Gastroesophageal sphincter (tissue), 3 donors: ENCODE data around the gene SOAT1.

Experiments used
- POLR2A ChIP-seq, 2 donors: fragments of 450-650 bp; IDR thresholded peaks; one replicate each; pipeline ENCODE4 v1.6.1; 2017; ENCODE audit warnings: antibody characterized with exemption in 2 of 2, mild to moderate bottlenecking in 2 of 2, moderate library complexity in 1 of 2
- POLR2AphosphoS5 ChIP-seq: sonication (generic); formaldehyde crosslinking; IDR thresholded peaks from one replicate; pipeline ENCODE4 v1.6.1; 2017; ENCODE audit warnings: antibody characterized with exemption
- TF ChIP-seq, protein P1 (sequence below), 4 experiments: fragments of 200-600 bp in 2 of 4; fragments of 450-650 bp in 2 of 4; sonication (generic) in 1 of 4; IDR thresholded peaks; one replicate each; pipeline ENCODE4 v1.5.1; 2017 to 2019; ENCODE audit warnings: antibody characterized with exemption in 4 of 4, mild to moderate bottlenecking in 2 of 4, moderate library complexity in 2 of 4

DNA sequence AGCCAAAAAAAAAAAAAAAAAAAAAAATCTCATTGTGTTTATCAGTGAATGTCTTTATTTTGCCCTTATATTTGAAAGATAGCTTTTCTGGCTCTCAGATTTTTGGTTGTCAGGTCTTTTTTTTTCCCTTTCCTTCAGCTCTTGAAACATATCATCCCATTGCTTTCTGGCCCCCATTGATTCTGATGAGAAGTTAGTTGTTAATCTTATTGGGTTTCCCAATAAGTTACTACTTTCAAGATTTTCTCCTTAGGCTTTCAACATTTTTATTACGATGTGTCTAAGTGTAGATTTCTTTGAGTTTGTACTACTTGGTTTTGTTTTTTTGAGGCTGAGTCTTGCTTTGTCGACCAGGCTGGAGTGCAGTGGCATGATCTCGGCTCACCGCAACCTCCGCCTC is 14.7 kb upstream of the SOAT1 start:
- TF ChIP-seq, protein P1, sequence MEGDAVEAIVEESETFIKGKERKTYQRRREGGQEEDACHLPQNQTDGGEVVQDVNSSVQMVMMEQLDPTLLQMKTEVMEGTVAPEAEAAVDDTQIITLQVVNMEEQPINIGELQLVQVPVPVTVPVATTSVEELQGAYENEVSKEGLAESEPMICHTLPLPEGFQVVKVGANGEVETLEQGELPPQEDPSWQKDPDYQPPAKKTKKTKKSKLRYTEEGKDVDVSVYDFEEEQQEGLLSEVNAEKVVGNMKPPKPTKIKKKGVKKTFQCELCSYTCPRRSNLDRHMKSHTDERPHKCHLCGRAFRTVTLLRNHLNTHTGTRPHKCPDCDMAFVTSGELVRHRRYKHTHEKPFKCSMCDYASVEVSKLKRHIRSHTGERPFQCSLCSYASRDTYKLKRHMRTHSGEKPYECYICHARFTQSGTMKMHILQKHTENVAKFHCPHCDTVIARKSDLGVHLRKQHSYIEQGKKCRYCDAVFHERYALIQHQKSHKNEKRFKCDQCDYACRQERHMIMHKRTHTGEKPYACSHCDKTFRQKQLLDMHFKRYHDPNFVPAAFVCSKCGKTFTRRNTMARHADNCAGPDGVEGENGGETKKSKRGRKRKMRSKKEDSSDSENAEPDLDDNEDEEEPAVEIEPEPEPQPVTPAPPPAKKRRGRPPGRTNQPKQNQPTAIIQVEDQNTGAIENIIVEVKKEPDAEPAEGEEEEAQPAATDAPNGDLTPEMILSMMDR (IDR thresholded peaks at IDR 0.05), result no peak
- TF ChIP-seq POLR2A (IDR thresholded peaks at IDR 0.05) (no peak), POLR2AphosphoS5 (no peak)
